Heart right ventricle (tissue), 12 donors: ENCODE data around the gene RASA4B. TPM values are rescaled to one million over a fixed set of nuclear protein-coding genes. Genes with fewer than 3 reads are reported as not detected.

ENCODE experiments used
- microRNA-seq, 2 donors: library from miRNA; unstranded; fragments of <30 nt; microRNA quantifications; one replicate each; pipeline ENCODE4 v1.2.0, GENCODE V29; 2021
- polyA plus RNA-seq, 2 donors: library from polyadenylated mRNA; stranded (reverse); fragments of 200-250 nt; gene quantifications; one replicate each; pipeline ENCODE4 v1.2.3, GENCODE V29; 2013
- total RNA-seq, 10 donors: library from RNA; stranded (reverse); fragmentation: NEBNext Ultra II Directional in 3 of 10; extraction: Animal tissue kit (Norgen Biotek cat#: 25700) in 3 of 10; gene quantifications; one replicate each; pipeline versions ENCODE4 v1.2.1 to v1.2.4, GENCODE V29; 2021 to 2023
- donor health status: ischemic (EF 13 %, LVEDD 7.1; RV severe dilation, severe dysfunction).
- donor health status: healthy with polysubstance abuse.
- donor health status: DM: no; HTN: yes; CAD: no.
- donor health status: DM: no; HTN: no; CAD: no.
- donor health status: ischemic (EF 25% LVEDD 6.9; RV normal size, moderate dysfunction).
- donor health status: ischemic (EF 25% LVEDD 5.7; RV mildly dilated, moderate dysfunction).
- donor health status: healthy.
- donor health status: nonischemic (EF 11% LVEDD 7.7; RV severe dilation, severe dysfunction).
- donor health status: DM: yes; HTN: yes; CAD: no.
- donor health status: PGD.
- donor health status: ischemic (EF 29% LVEDD 5.4; RV normal size, mild dysfunction).
- donor health status: nonischemic (EF 23%, LVEDD 6.1; RV moderate dilation, normal function).

RASA4B gene
- total and polyA plus RNA-seq, 12 donors: 1.3 to 23.9 (median 4.2) TPM

Small RNAs within 50 kb of the gene (microRNA-seq; reads per million reads assigned to microRNA genes)
- gene MIR4467: 0 reads per million in 2 donors
- 0 to 1.0 reads per million in 2 donors for gene MIR5090

Other genes starting within 250 kb of the RASA4B start
- 1 to 10 TPM in 6 of 10 donors, under 1 TPM in 4; 0.83 to 4.2 (median 1.2) TPM for gene SH2B2, start 230.9 kb downstream of the RASA4B start, total RNA-seq
- gene SH2B2, start 230.9 kb downstream of the RASA4B start, polyA plus RNA-seq: 1 to 10 TPM in 1 of 2 donors, under 1 TPM in 1; 0.95 to 2.3 TPM
- gene SPDYE6, start 161.3 kb downstream of the RASA4B start, total RNA-seq: not detected
- under 1 TPM; 0.03 to 0.29 TPM for gene SPDYE6, start 161.3 kb downstream of the RASA4B start, polyA plus RNA-seq
- gene PRKRIP1, start 121.4 kb downstream of the RASA4B start, total RNA-seq: 10 to 100 TPM in 9 of 10 donors, 1 to 10 TPM in 1; 7.1 to 14.7 (median 11.3) TPM
- 10 to 100 TPM; 14.8 to 28.2 TPM for gene PRKRIP1, start 121.4 kb downstream of the RASA4B start, polyA plus RNA-seq
- gene ORAI2, start 84.2 kb downstream of the RASA4B start, total RNA-seq: 10 to 100 TPM in 1 of 10 donors, 1 to 10 TPM in 9; 1.7 to 11.6 (median 3.7) TPM
- 1 to 10 TPM; 2.0 to 5.8 TPM for gene ORAI2, start 84.2 kb downstream of the RASA4B start, polyA plus RNA-seq
- gene ALKBH4, start 52.9 kb downstream of the RASA4B start, total RNA-seq: 1 to 10 TPM; 4.4 to 8.6 (median 6.2) TPM
- gene ALKBH4, start 52.9 kb downstream of the RASA4B start, polyA plus RNA-seq: 1 to 10 TPM; 7.9 TPM
- 10 to 100 TPM in 4 of 10 donors, 1 to 10 TPM in 6; 8.1 to 12.2 (median 9.5) TPM for gene LRWD1, start 52.8 kb downstream of the RASA4B start, total RNA-seq
- 10 to 100 TPM in 1 of 2 donors, 1 to 10 TPM in 1; 6.5 to 21.3 TPM for gene LRWD1, start 52.8 kb downstream of the RASA4B start, polyA plus RNA-seq
- gene POLR2J, start 38.9 kb downstream of the RASA4B start, total RNA-seq: 10 to 100 TPM; 40.1 to 74.1 (median 52.7) TPM
- 100 to 1,000 TPM; 127 to 228 TPM for gene POLR2J, start 38.9 kb downstream of the RASA4B start, polyA plus RNA-seq
- 10 to 100 TPM in 1 of 10 donors, 1 to 10 TPM in 9; 1.5 to 16.7 (median 6.3) TPM for gene UPK3BL2, start 25.9 kb upstream of the RASA4B start, total RNA-seq
- gene UPK3BL2, start 25.9 kb upstream of the RASA4B start, polyA plus RNA-seq: 10 to 100 TPM in 1 of 2 donors, 1 to 10 TPM in 1; 4.6 to 13.9 TPM
- gene SPDYE2, start 33.4 kb upstream of the RASA4B start, total RNA-seq: under 1 TPM in 1 of 10 donors, not detected in 9; 0.31 TPM
- under 1 TPM in 1 of 2 donors, not detected in 1; 0.51 TPM for gene SPDYE2, start 33.4 kb upstream of the RASA4B start, polyA plus RNA-seq
- 10 to 100 TPM in 6 of 10 donors, 1 to 10 TPM in 4; 6.7 to 19.3 (median 12.1) TPM for gene POLR2J3, start 54.8 kb upstream of the RASA4B start, total RNA-seq
- 100 to 1,000 TPM in 1 of 2 donors, 10 to 100 TPM in 1; 20.7 to 102 TPM for gene POLR2J3, start 54.8 kb upstream of the RASA4B start, polyA plus RNA-seq
- gene RASA4, start 99.0 kb upstream of the RASA4B start, total RNA-seq: 10 to 100 TPM in 6 of 10 donors, 1 to 10 TPM in 4; 8.3 to 76.1 (median 12.4) TPM
- 10 to 100 TPM; 10.2 to 13.8 TPM for gene RASA4, start 99.0 kb upstream of the RASA4B start, polyA plus RNA-seq
- gene UPK3BL1, start 125.0 kb upstream of the RASA4B start, total RNA-seq: 10 to 100 TPM in 6 of 10 donors, 1 to 10 TPM in 4; 2.0 to 14.3 (median 10.7) TPM
- 10 to 100 TPM; 10.3 to 82.8 TPM for gene UPK3BL1, start 125.0 kb upstream of the RASA4B start, polyA plus RNA-seq
- gene SPDYE2B, start 132.5 kb upstream of the RASA4B start, total RNA-seq: not detected
- gene SPDYE2B, start 132.5 kb upstream of the RASA4B start, polyA plus RNA-seq: not detected
- gene POLR2J2, start 153.9 kb upstream of the RASA4B start, total RNA-seq: 1 to 10 TPM; 2.2 to 4.3 (median 3.3) TPM
- 1 to 10 TPM in 1 of 2 donors, under 1 TPM in 1; 0.43 to 8.6 TPM for gene POLR2J2, start 153.9 kb upstream of the RASA4B start, polyA plus RNA-seq
- gene FAM185A, start 231.2 kb upstream of the RASA4B start, total RNA-seq: 10 to 100 TPM in 2 of 10 donors, 1 to 10 TPM in 8; 4.8 to 12.4 (median 8.5) TPM
- 1 to 10 TPM; 3.7 to 4.6 TPM for gene FAM185A, start 231.2 kb upstream of the RASA4B start, polyA plus RNA-seq